ENCODE results near the gene SLC16A3. TPM values are rescaled to one million over a fixed set of nuclear protein-coding genes. Genes with fewer than 3 reads are reported as not detected.
"Not testable (repeated sequence)": the region's sequence is repeated elsewhere in the genome, so short reads cannot be mapped to it uniquely, and the experiment has no call there.

Gene SLC16A3
- total RNA-seq, 1 donor = 222 TPM

DNA sequence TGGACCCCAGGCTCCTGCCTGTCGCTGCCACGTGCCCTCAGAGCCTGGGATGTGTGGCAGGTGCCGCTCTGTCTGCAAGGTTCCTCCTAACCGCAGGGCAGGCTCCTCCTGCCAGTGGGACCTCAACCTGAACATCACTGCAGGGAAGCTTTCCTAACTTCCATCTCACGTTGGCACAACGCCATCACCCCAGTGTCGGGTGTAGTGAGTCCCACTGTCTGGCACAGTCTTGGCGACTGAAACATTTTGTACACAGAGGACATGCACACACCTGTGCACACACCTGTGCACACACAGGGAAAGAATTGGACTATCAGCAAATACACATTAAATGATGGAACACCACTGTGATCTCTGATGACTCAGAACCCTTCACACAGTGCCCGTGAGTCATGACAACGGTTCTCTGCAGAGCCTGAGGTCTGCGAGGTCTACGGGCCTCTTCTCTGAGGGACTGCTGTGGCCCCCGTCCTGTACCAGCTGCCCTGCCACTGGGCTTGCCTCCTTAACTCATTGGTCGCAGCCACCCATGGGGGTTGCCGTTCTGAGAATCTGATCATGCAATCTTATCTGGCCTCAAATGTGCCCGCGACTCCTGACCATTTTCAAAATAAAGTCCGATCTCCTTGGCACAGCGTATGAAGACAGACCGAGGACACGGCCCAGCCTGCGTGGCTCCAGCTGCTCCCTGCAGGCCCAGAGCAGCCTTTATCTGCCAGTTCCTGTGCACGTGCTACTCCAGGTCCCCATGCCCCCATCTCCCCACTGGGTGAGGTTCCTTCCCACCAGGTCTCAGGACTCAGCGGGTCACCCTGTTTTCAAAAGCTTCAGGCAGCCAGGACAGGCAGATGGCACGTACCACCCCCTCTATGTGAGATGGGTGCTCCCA lies 23.8 kb upstream of the SLC16A3 start:
- H4K20me1 ChIP-seq (ENCODE audit: insufficient read depth, low read length) = peaks cover 28% of the 10 kb centered on the region
- peaks cover 20% of the 10 kb centered on the region for H3K36me3 ChIP-seq (ENCODE audit: insufficient read depth, low read length)
- DNase-seq (ENCODE audit: insufficient read length, low spot score, missing footprints) = peak; percentile 94
- TF ChIP-seq, protein P1, sequence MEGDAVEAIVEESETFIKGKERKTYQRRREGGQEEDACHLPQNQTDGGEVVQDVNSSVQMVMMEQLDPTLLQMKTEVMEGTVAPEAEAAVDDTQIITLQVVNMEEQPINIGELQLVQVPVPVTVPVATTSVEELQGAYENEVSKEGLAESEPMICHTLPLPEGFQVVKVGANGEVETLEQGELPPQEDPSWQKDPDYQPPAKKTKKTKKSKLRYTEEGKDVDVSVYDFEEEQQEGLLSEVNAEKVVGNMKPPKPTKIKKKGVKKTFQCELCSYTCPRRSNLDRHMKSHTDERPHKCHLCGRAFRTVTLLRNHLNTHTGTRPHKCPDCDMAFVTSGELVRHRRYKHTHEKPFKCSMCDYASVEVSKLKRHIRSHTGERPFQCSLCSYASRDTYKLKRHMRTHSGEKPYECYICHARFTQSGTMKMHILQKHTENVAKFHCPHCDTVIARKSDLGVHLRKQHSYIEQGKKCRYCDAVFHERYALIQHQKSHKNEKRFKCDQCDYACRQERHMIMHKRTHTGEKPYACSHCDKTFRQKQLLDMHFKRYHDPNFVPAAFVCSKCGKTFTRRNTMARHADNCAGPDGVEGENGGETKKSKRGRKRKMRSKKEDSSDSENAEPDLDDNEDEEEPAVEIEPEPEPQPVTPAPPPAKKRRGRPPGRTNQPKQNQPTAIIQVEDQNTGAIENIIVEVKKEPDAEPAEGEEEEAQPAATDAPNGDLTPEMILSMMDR (IDR thresholded peaks at IDR 0.05; ENCODE audit: extremely low read depth, low read depth, low read length) = no peak
- H2AFZ ChIP-seq (ENCODE audit: low read length) = no peak overlapping the region
- no peak overlapping the region for H3K4me3 ChIP-seq (ENCODE audit: insufficient read depth, low read length)
- peak overlapping the region; percentile 58 for H3K4me2 ChIP-seq (ENCODE audit: insufficient read depth, low read length)
- no peaks in the 10 kb centered on the region for H3K9me3 ChIP-seq (ENCODE audit: low read depth, low read length)
- peaks cover 17% of the 10 kb centered on the region for H3K4me1 ChIP-seq (ENCODE audit: insufficient read depth, low read length)
- H3K79me2 ChIP-seq (ENCODE audit: insufficient read depth, low read length) = peaks cover 21% of the 10 kb centered on the region
- no peak overlapping the region for H3K27ac ChIP-seq (ENCODE audit: low read depth, low read length)
- H3K27me3 ChIP-seq (ENCODE audit: insufficient read depth, low read length) = no peaks in the 10 kb centered on the region

DNA sequence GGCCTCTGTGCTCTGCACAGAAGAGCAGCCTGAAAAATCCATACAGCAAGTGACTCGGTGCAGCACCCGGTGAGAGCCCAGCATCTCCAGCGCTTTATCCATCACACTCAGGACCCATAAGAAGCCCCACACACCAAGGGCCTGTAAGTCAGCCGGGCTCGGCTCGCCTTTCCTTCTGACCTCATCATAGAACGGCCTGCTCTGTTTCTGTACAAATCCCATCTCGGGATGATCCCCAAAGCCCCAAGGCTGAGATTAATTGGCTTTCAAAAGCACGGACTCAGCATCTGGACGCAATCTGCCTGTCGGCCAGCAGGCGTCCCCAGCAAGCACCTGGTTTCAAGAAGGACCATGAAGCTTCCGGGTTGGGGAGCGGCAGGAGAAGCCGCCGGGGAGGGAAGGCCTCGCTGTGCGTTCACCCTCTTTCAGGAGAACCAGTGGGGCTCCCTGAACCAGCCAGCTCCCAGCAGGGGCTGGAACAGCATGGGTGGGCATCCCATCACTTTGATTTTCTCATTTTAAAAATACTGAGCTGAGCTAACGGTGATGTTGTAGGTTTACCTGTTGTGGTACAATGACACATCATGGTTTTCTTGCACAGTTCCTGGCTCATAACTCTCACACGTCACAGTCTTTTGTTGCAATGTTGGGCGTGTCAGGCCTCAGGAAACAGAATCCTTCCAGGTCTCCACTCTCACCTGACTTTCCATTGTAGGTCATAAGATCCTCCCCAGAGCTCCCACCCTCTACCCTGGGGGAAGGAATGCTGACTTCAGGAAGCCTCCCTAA lies 22.9 kb upstream of the SLC16A3 start:
- no peaks in the 10 kb centered on the region for H3K27me3 ChIP-seq (ENCODE audit: insufficient read depth, low read length)
- H2AFZ ChIP-seq (ENCODE audit: low read length) = peak overlapping the region; percentile 76
- H3K4me2 ChIP-seq (ENCODE audit: insufficient read depth, low read length) = peak overlapping the region; percentile 58
- TF ChIP-seq, protein P1 (IDR thresholded peaks at IDR 0.05; ENCODE audit: extremely low read depth, low read depth, low read length) = peak; percentile 91
- H3K9me3 ChIP-seq (ENCODE audit: low read depth, low read length) = no peaks in the 10 kb centered on the region
- DNase-seq (ENCODE audit: insufficient read length, low spot score, missing footprints) = peak; percentile 97
- peaks cover 15% of the 10 kb centered on the region for H3K36me3 ChIP-seq (ENCODE audit: insufficient read depth, low read length)
- peaks cover 21% of the 10 kb centered on the region for H3K79me2 ChIP-seq (ENCODE audit: insufficient read depth, low read length)
- peaks cover 17% of the 10 kb centered on the region for H3K4me1 ChIP-seq (ENCODE audit: insufficient read depth, low read length)
- H3K27ac ChIP-seq (ENCODE audit: low read depth, low read length) = peak overlapping the region; percentile 38
- no peak overlapping the region for H3K4me3 ChIP-seq (ENCODE audit: insufficient read depth, low read length)
- H4K20me1 ChIP-seq (ENCODE audit: insufficient read depth, low read length) = peaks cover 28% of the 10 kb centered on the region

DNA sequence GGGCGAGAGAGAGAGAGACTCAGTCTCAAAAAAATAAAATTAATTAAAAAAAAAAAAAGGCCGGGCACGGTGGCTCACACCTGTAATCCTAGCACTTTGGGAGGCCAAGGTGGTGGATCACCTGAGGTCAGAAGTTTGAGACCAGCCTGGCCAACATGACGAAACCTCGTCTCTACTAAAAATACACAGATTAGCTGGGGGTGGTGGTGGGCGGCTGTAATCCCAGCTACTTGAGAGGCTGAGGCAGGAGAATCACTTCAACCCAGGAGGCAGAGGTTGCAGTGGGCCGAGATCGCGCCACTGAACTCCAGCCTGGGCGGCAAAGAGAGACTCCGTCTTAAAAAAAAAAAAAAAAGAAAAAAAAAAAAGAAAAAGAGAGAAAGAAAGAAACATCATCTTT lies 18.2 kb upstream of the SLC16A3 start:
- not testable (repeated sequence) for H3K4me2 ChIP-seq (ENCODE audit: insufficient read depth, low read length); H3K9me3 ChIP-seq (ENCODE audit: low read depth, low read length); H3K27me3 ChIP-seq (ENCODE audit: insufficient read depth, low read length); DNase-seq (ENCODE audit: insufficient read length, low spot score, missing footprints); H2AFZ ChIP-seq (ENCODE audit: low read length); H3K27ac ChIP-seq (ENCODE audit: low read depth, low read length); H4K20me1 ChIP-seq (ENCODE audit: insufficient read depth, low read length); H3K36me3 ChIP-seq (ENCODE audit: insufficient read depth, low read length); H3K4me3 ChIP-seq (ENCODE audit: insufficient read depth, low read length)
- Histone ChIP-seq H3K4me1 (ENCODE audit: insufficient read depth, low read length) (peaks cover 22% of the 10 kb centered on the region), H3K79me2 (ENCODE audit: insufficient read depth, low read length) (peaks cover 20% of the 10 kb centered on the region)

DNA sequence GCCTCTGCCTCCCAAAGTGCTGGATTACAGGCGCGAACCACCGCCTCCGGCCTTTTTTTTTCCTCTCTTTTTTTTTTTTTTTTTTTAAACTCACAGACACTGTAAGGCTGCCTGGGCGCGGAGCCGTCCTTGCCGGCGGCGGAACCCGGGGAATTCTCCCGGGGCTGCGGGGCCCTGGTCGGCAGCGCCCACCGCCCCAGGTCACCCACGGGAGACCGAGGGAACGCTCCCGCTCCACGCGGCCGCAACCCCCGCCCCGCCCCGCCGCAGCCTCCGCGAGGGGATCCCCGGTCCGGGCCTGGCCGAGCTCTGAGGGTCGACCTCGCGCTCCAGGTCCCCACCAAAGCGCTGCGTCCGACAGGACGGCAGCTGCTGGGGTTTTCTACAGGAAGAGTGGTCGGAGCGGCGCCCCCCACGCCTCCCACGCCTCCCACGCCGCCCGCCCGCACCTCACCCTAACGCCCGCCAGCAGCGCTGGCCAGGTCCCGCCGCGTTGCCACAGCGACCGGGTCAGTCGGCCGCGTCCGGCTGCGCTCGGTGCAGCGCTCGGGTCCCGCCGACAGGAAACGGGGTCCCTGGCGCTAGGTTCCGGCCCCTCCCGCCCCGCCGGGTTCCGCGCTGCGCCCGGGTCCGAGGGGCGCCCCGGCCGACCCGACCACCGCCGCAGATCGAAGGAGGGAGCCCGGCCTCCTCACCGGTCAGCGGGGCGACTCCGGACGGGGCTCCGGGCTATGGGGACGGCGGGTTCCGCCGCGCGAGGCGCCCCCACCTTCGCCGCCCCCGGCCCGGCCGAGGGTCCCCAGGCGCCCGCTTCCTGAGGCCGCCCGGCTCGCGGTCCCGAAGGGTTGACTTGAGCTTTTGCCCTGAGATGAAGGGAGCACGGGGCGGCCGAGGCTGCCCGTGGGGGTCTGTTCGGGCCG lies 16.3 kb upstream of the SLC16A3 start, which contains the start of gene CCDC57:
Gene CCDC57 (minus strand): TSS at position 512 of the 920 bp plus-strand sequence. CDS start 10,898 bp downstream, outside the sequence.
- H3K4me1 ChIP-seq (ENCODE audit: insufficient read depth, low read length) = peaks cover 35% of the 10 kb centered on the region
- H3K79me2 ChIP-seq (ENCODE audit: insufficient read depth, low read length) = peaks cover 20% of the 10 kb centered on the region
- H3K36me3 ChIP-seq (ENCODE audit: insufficient read depth, low read length) = peaks cover 2% of the 10 kb centered on the region
- TF ChIP-seq, protein P1 (IDR thresholded peaks at IDR 0.05; ENCODE audit: extremely low read depth, low read depth, low read length) = no peak
- H3K27ac ChIP-seq (ENCODE audit: low read depth, low read length) = peak within 1 kb of the TSS; percentile 70
- H4K20me1 ChIP-seq (ENCODE audit: insufficient read depth, low read length) = no peaks in the 10 kb centered on the region
- peak within 1 kb of the TSS; percentile 51 for H2AFZ ChIP-seq (ENCODE audit: low read length)
- peak; percentile 99 for DNase-seq (ENCODE audit: insufficient read length, low spot score, missing footprints)
- H3K27me3 ChIP-seq (ENCODE audit: insufficient read depth, low read length) = no peaks in the 10 kb centered on the region
- no peaks in the 10 kb centered on the region for H3K9me3 ChIP-seq (ENCODE audit: low read depth, low read length)
- peak within 1 kb of the TSS; percentile 91 for H3K4me2 ChIP-seq (ENCODE audit: insufficient read depth, low read length)
- H3K4me3 ChIP-seq (ENCODE audit: insufficient read depth, low read length) = peak within 1 kb of the TSS; percentile 93

All from osteoblast (primary cell).